22Rv1 (cell line): ENCODE results near the gene FEZF2.

Source experiments
- CTCF ChIP-seq: fragments of 450-650 bp; IDR thresholded peaks from 2 replicates; pipeline ENCODE4 v1.5.1; 2017; ENCODE audit warnings: mild to moderate bottlenecking
- ZFX ChIP-seq: fragments of 450-650 bp; IDR thresholded peaks from 2 replicates; pipeline ENCODE4 v1.6.1; 2017; ENCODE audit warnings: antibody characterized with exemption, borderline replicate concordance

GRCh38 chr3:62414786-62415185, 41.4 kb upstream of the FEZF2 start:
- TF ChIP-seq CTCF (no peak), ZFX (no peak)
